OCI-LY3 (cell line): ENCODE results near the gene FANK1.
"Not testable (repeated sequence)": the region's sequence is repeated elsewhere in the genome, so short reads cannot be mapped to it uniquely, and the experiment has no call there.

Source experiments
- EZH2phosphoT487 ChIP-seq: fragments of 200-600 bp; shearing (Covaris generic); IDR thresholded peaks from 2 replicates; pipeline ENCODE4 v1.6.1; 2018; ENCODE audit warnings: antibody characterized with exemption, mixed run types, low read depth
- TF ChIP-seq, protein P1 (sequence below): fragments of 200-600, 300-600 bp; sonication (generic); IDR thresholded peaks from 2 replicates; pipeline ENCODE4 v1.5.1; 2014; ENCODE audit warnings: antibody characterized with exemption, low read length, low read depth

- TF ChIP-seq, protein P1, sequence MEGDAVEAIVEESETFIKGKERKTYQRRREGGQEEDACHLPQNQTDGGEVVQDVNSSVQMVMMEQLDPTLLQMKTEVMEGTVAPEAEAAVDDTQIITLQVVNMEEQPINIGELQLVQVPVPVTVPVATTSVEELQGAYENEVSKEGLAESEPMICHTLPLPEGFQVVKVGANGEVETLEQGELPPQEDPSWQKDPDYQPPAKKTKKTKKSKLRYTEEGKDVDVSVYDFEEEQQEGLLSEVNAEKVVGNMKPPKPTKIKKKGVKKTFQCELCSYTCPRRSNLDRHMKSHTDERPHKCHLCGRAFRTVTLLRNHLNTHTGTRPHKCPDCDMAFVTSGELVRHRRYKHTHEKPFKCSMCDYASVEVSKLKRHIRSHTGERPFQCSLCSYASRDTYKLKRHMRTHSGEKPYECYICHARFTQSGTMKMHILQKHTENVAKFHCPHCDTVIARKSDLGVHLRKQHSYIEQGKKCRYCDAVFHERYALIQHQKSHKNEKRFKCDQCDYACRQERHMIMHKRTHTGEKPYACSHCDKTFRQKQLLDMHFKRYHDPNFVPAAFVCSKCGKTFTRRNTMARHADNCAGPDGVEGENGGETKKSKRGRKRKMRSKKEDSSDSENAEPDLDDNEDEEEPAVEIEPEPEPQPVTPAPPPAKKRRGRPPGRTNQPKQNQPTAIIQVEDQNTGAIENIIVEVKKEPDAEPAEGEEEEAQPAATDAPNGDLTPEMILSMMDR, result not testable (repeated sequence)
- TF ChIP-seq EZH2phosphoT487, result not testable (repeated sequence)
Observed at GRCh38 chr10:125921643-125922306, 25.4 kb downstream of the FANK1 start.
